Adrenal gland (tissue), 12 donors: ENCODE results near the gene CCNQ. TPM values are rescaled to one million over a fixed set of nuclear protein-coding genes. Genes with fewer than 3 reads are reported as not detected.
"Not testable (repeated sequence)": the region's sequence is repeated elsewhere in the genome, so short reads cannot be mapped to it uniquely, and the experiment has no call there.

Experiments used
- DNase-seq, 7 donors: peaks; one replicate each; pipeline ENCODE4 v3.0.0-alpha.2; 2019 to 2020
- H3K27ac ChIP-seq, 5 donors: fragments of 200-600 bp; sonication (generic) in 4 of 5; 1 replicate in 3 of 5; 2 replicates in 2 of 5; pipeline versions ENCODE4 v1.5.1 to v1.8.0; 2016 to 2020; ENCODE audit warnings: mild to moderate bottlenecking in 1 of 5
- H3K27me3 ChIP-seq: fragments of 200-600 bp; 2 replicates; pipeline ENCODE4 v1.8.0; 2021
- H3K36me3 ChIP-seq, 2 donors: fragments of 200-600 bp; replicated peaks in 1 of 2; 1 replicate in 1 of 2; 2 replicates in 1 of 2; pipeline versions ENCODE4 v1.5.1 to v1.8.0; 2018 to 2022
- H3K4me1 ChIP-seq, 2 donors: fragments of 200-600 bp; replicated peaks in 1 of 2; 1 replicate in 1 of 2; 2 replicates in 1 of 2; pipeline versions ENCODE4 v1.5.1 to v1.8.0; 2018 to 2021
- H3K4me3 ChIP-seq, 4 donors: fragments of 200-600 bp; sonication (generic) in 3 of 4; one replicate each; pipeline ENCODE4 v1.5.1; 2016 to 2018
- H3K9me3 ChIP-seq, 3 donors: fragments of 200-600 bp; sonication (generic) in 1 of 3; replicated peaks in 1 of 3; 1 replicate in 2 of 3; 2 replicates in 1 of 3; pipeline versions ENCODE4 v1.5.1 to v1.8.0; 2016 to 2021
- CTCF ChIP-seq, 6 experiments: fragments of 450-650 bp in 4 of 6; fragments of 200-600 bp in 2 of 6; sonication (generic) in 1 of 6; IDR thresholded peaks; 1 replicate in 5 of 6; 2 replicates in 1 of 6; pipeline versions ENCODE4 v1.5.1 to v1.8.0; 2016 to 2021; ENCODE audit warnings: antibody characterized with exemption in 6 of 6, mild to moderate bottlenecking in 2 of 6, moderate library complexity in 1 of 6
- POLR2A ChIP-seq, 2 donors: fragments of 450-650 bp; IDR thresholded peaks; one replicate each; pipeline ENCODE4 v1.6.1; 2017; ENCODE audit warnings: antibody characterized with exemption in 2 of 2, mild to moderate bottlenecking in 2 of 2, moderate library complexity in 1 of 2
- WGBS, 4 donors: extraction: QIAGEN DNeasy Blood & Tissue Kit in 2 of 4; methylation state at CpG; one replicate each; pipeline versions ENCODE4 v1.1.5 to v1.1.7; 2013 to 2017; 5-methylcytosine and 5-hydroxymethylcytosine counted together
- intact Hi-C, 2 donors: fragments of 100-400 bp; cut with DNase I; formaldehyde crosslinking; loops; one replicate each; pipeline versions ENCODE4 v1.14.1 to v1.15.0; 2022 to 2023
- polyA plus RNA-seq, 3 donors: library from polyadenylated mRNA; stranded (reverse); fragments of 200-250 nt in 2 of 3; fragments of 350-450 nt in 1 of 3; fragmentation: Illumina TruSeq in 1 of 3; extraction: RNeasy Lipid Tissue Mini Kit (QIAGEN cat#74804) in 1 of 3; gene quantifications; one replicate each; pipeline ENCODE4 v1.2.3, GENCODE V29; 2013 to 2014
- total RNA-seq, 9 donors: library from RNA; depleted of rRNA in 4 of 9; stranded (reverse); fragments of >200 nt in 4 of 9; fragments of 120-200 nt in 1 of 9; fragmentation: NEBNext Ultra II Directional in 1 of 9; extraction: Animal tissue kit (Norgen Biotek cat#: 25700) in 1 of 9; gene quantifications; one replicate each; pipeline versions ENCODE4 v1.1.0 to v1.2.4, GENCODE V29; 2013 to 2023
- donor health status: healthy with polysubstance abuse.
- donor health status: Bipolar disorder and iron deficiency.
- donor health status: DM: yes; HTN: yes; CAD: no.
- donor health status: DM: no; HTN: no; CAD: no.
- donor health status: DM: no; HTN: no; CAD: no.
- donor health status: DM: yes; HTN: yes; CAD: no.

CCNQ gene
- total and polyA plus RNA-seq, 12 donors, result 13.2 to 48.5 (median 24.2) TPM

- intact Hi-C loops, result loop anchor here in 1 of 2 donors (5.0 kb wide), 1 partner anchor 37 kb away; the partner anchor contains the start of gene DUSP9
- peak; percentile 60 to 81 (median 69) for DNase-seq
Observed at GRCh38 chrX:153609917-153610835, 11.2 kb upstream of the CCNQ start.

GRCh38 chrX:153608806-153609205, 9.9 kb upstream of the CCNQ start:
- no peak for DNase-seq
- no peaks in the 10 kb centered on the region for H3K36me3 ChIP-seq
- WGBS, 4 donors, result 50 to 66% (median 54%) methylated on average over 4 of the region's 4 CpGs
- H3K9me3 ChIP-seq, result no peaks in the 10 kb centered on the region
- no peaks in the 10 kb centered on the region for H3K4me1 ChIP-seq
- intact Hi-C loops, result no loop called here
- H3K4me3 ChIP-seq, result no peak overlapping the region
- no peak overlapping the region for H3K27ac ChIP-seq
- peaks cover 7% of the 10 kb centered on the region for H3K27me3 ChIP-seq
- no peak for TF ChIP-seq POLR2A (IDR thresholded peaks at IDR 0.05)
- no peak for TF ChIP-seq CTCF (IDR thresholded peaks at IDR 0.05)

More at GRCh38 chrX:153609917-153610835, 11.2 kb upstream of the CCNQ start:
- no peak for TF ChIP-seq POLR2A (IDR thresholded peaks at IDR 0.05)
- TF ChIP-seq CTCF (IDR thresholded peaks at IDR 0.05), result peak; percentile 42 to 75 (median 64)
- Histone ChIP-seq H3K4me3 (peak overlapping the region in 1 of 4 donors; percentile 42), H3K27ac (no peak overlapping the region), H3K27me3 (peaks cover 17% of the 10 kb centered on the region), H3K9me3 (no peaks in the 10 kb centered on the region), H3K4me1 (no peaks in the 10 kb centered on the region), H3K36me3 (no peaks in the 10 kb centered on the region)
- 2 to 26% (median 15%) methylated on average over 11 to 63 of the region's 63 CpGs for WGBS, 4 donors

- intact Hi-C loops, result no loop called here
- WGBS, 4 donors, result 52 to 74% (median 65%) methylated on average over 2 of the region's 2 CpGs
- Histone ChIP-seq H3K36me3 (no peaks in the 10 kb centered on the region), H3K27ac (no peak overlapping the region), H3K4me1 (no peaks in the 10 kb centered on the region), H3K4me3 (no peak overlapping the region), H3K27me3 (peaks cover 4% of the 10 kb centered on the region), H3K9me3 (no peaks in the 10 kb centered on the region)
- DNase-seq, result no peak
- TF ChIP-seq POLR2A (IDR thresholded peaks at IDR 0.05), result no peak
- TF ChIP-seq CTCF (IDR thresholded peaks at IDR 0.05), result no peak
Observed at GRCh38 chrX:153608376-153608775, 9.4 kb upstream of the CCNQ start.

- Histone ChIP-seq H3K4me1 (no peaks in the 10 kb centered on the region), H3K9me3 (no peaks in the 10 kb centered on the region), H3K27ac (no peak overlapping the region), H3K27me3 (peaks cover 4% of the 10 kb centered on the region), H3K4me3 (no peak overlapping the region), H3K36me3 (no peaks in the 10 kb centered on the region)
- DNase-seq, result no peak
- TF ChIP-seq CTCF (IDR thresholded peaks at IDR 0.05) (no peak), POLR2A (IDR thresholded peaks at IDR 0.05) (no peak)
- intact Hi-C loops, result no loop called here
- 81 to 92% (median 89%) methylated on average over 23 of the region's 23 CpGs for WGBS, 4 donors
Observed at GRCh38 chrX:153606503-153606902, 7.6 kb upstream of the CCNQ start.

- H3K4me1 ChIP-seq, H3K4me3 ChIP-seq, H3K9me3 ChIP-seq, H3K27ac ChIP-seq, intact Hi-C loops, DNase-seq, H3K36me3 ChIP-seq, H3K27me3 ChIP-seq: not testable (repeated sequence)
- WGBS, 4 donors, result 76 to 95% (median 85%) methylated on average over 10 to 18 of the region's 18 CpGs
Observed at GRCh38 chrX:153604666-153605380, 5.9 kb upstream of the CCNQ start.
